WTC11 (cell line): ENCODE results near the gene ASXL3.

Source experiments
- ATF2 ChIP-seq: sonication (generic); formaldehyde crosslinking; IDR thresholded peaks from 2 replicates; pipeline ENCODE4 v1.8.1; 2022; ENCODE audit warnings: low read depth, missing genetic modification reagents, borderline replicate concordance
- CBFB ChIP-seq: sonication (generic); formaldehyde crosslinking; IDR thresholded peaks from 2 replicates; pipeline ENCODE4 v1.8.1; 2022; ENCODE audit warnings: mild to moderate bottlenecking, low read depth, missing genetic modification reagents
- CTCF ChIP-seq: fragments of 200-600 bp; IDR thresholded peaks from 2 replicates; pipeline ENCODE4 v1.8.0; 2022; ENCODE audit warnings: antibody characterized with exemption
- JUN ChIP-seq: sonication (generic); formaldehyde crosslinking; IDR thresholded peaks from 2 replicates; pipeline ENCODE4 v1.8.0; 2023; ENCODE audit warnings: mild to moderate bottlenecking, missing genetic modification reagents
- PRDM15 ChIP-seq: sonication (generic); formaldehyde crosslinking; IDR thresholded peaks from 2 replicates; pipeline ENCODE4 v1.8.0; 2022; ENCODE audit warnings: missing genetic modification reagents
- PREB ChIP-seq: sonication (generic); formaldehyde crosslinking; IDR thresholded peaks from 2 replicates; pipeline ENCODE4 v1.8.1; 2022; ENCODE audit warnings: mild to moderate bottlenecking, missing genetic modification reagents, moderate library complexity, borderline replicate concordance
- TCF7 ChIP-seq: sonication (generic); formaldehyde crosslinking; IDR thresholded peaks from 2 replicates; pipeline ENCODE4 v1.8.0; 2022; ENCODE audit warnings: mild to moderate bottlenecking, low read depth, missing genetic modification reagents, moderate library complexity
- TEAD1 ChIP-seq: sonication (generic); formaldehyde crosslinking; IDR thresholded peaks from 2 replicates; pipeline ENCODE4 v1.8.0; 2022; ENCODE audit warnings: mild to moderate bottlenecking, missing genetic modification reagents
- TF ChIP-seq, protein P1 (sequence below): sonication (generic); formaldehyde crosslinking; IDR thresholded peaks from 2 replicates; pipeline ENCODE4 v1.8.0; 2022; ENCODE audit warnings: mild to moderate bottlenecking, missing genetic modification reagents

- TF ChIP-seq TEAD1 (CRISPR knock-in tag) (no peak), TCF7 (no peak), CTCF (no peak), CBFB (CRISPR knock-in tag) (no peak), PRDM15 (CRISPR knock-in tag) (no peak), ATF2 (CRISPR knock-in tag) (no peak), PREB (CRISPR knock-in tag) (no peak), JUN (CRISPR knock-in tag) (no peak)
- TF ChIP-seq, protein P1, sequence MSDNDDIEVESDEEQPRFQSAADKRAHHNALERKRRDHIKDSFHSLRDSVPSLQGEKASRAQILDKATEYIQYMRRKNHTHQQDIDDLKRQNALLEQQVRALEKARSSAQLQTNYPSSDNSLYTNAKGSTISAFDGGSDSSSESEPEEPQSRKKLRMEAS (CRISPR knock-in tag), result no peak
Measured at GRCh38 chr18:33558529-33558928, 19.5 kb upstream of the ASXL3 start.
